ENCODE data around the gene RBM17.
"Not testable (repeated sequence)": the region's sequence is repeated elsewhere in the genome, so short reads cannot be mapped to it uniquely, and the experiment has no call there.

The RBM17 gene

DNA sequence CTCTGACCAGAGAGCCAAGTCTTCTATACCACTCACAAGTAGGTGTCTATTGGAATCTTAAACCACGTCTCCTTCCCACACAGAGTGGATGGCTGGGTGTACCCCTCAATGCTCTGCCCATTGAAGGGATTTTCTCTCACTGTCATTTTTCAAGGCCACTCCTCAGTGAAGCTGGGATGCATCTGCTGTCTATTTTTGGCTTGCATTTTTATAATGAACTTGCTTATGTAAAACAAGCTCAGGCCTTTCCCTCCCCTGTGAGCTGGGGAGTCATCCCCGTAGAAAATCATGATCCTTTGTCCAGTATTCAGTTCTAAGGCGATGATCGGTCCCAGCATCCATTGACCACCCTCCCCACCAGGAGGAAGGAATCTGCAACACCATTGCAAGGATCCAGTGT is 9.8 kb upstream of the RBM17 start:
- DNase-seq (ENCODE audit: low read depth, low spot score), result no peak

DNA sequence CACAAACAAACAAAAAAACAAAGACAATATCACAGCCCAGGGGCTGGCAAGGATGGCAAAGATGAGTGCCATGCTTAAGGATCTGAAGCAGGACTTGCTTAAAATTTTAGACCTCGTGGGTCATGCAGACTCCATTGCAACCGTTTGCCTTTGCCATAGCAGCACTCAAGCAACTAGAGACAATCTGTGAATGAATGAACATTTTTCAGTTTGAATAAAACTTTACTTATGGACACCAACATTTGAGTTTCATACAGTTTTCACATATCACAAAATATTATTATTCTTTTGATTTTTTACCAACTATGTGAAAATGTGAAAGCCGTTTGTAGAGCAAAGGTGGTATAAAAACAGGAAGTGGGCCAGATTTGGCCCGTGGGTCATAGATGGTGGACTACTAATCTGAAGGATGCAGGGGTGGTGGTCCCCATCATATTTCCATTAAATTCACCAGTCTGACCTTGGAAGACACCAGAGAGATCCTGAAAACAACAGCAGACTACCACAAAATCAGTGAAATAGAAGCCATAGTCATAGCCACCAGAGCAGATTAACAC is 8.3 kb upstream of the RBM17 start:
- no peak for DNase-seq (ENCODE audit: low read depth, low spot score)

GRCh38 chr10:6082496-6083395 is 6.1 kb upstream of the RBM17 start:
- DNase-seq (ENCODE audit: low read depth, low spot score), result no peak

GRCh38 chr10:6083523-6084475 is 5.0 kb upstream of the RBM17 start:
- DNase-seq (ENCODE audit: low read depth, low spot score), result no peak

DNA sequence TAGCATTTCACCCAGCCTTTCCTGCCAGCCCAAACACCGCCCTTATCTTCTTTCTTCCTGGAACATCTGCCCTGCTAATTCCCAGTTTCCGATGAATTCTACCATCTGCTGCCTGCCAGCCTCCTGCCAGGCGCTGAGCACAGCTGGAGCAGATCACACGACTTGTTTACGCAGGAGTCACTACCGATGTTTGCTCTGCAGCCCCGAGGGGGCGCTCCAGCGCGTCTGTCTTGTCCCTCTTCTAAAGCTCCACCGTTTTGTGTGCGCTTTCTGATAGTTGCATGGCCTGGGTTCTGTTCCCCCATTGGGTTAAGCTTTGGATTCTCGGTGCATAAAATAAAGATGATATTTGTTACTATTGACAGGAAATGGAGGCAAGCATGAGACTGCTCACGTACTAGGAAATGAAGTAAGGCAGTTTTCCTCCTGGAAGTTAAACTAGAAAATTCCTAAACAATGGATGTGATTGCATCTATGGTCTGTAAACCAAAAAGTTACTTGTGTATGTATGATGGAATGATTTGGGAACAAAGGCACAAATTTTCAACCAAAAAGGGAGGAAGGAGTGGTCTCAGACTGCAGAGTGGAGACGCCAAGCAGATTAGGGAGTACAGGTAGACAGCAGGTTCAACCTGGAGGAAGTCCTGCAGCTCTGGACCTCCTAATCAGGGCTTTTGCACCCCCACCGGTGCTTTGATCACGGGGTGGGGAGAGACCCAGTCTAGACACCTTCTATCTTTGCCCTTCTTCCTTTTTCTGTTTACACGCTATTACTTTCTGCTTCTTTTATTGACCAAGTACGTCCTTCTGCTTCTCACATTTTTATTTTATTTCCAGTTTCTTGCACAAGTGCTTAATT is 2.2 kb upstream of the RBM17 start:
- DNase-seq (ENCODE audit: low read depth, low spot score), result peak; percentile 52

- DNase-seq (ENCODE audit: low read depth, low spot score), result no peak
These were observed 743 bp downstream of the RBM17 start for GRCh38 chr10:6089334-6090219.

GRCh38 chr10:6091630-6092029 is 2.8 kb downstream of the RBM17 start:
- DNase-seq (ENCODE audit: low read depth, low spot score), result no peak

DNA sequence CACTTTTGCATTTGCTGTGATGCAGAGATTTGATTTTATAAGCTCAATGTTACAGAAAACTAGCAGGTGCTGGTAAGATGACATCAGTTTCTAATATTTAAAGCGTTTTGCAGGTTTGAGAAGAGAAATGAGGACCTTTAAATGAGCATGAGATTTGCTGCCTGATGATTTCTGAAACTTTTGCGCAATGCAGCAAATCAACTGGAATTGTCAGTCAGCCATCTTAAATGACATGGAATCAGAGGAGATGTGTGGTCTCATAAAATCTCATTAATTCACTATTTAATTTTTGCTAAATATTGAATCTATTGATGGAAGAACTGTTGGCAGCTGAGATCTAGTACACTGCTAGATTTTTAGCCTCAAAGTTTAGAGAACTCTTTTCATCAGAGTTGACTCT is 3.9 kb downstream of the RBM17 start:
- DNase-seq (ENCODE audit: low read depth, low spot score), result no peak

- no peak for DNase-seq (ENCODE audit: low read depth, low spot score)
These were observed 7.2 kb downstream of the RBM17 start for GRCh38 chr10:6095810-6096570.

- no peak for DNase-seq (ENCODE audit: low read depth, low spot score)
These were observed 8.2 kb downstream of the RBM17 start for GRCh38 chr10:6097063-6097462.

- no peak for DNase-seq (ENCODE audit: low read depth, low spot score)
These were observed 9.3 kb downstream of the RBM17 start for GRCh38 chr10:6098156-6098555.

DNA sequence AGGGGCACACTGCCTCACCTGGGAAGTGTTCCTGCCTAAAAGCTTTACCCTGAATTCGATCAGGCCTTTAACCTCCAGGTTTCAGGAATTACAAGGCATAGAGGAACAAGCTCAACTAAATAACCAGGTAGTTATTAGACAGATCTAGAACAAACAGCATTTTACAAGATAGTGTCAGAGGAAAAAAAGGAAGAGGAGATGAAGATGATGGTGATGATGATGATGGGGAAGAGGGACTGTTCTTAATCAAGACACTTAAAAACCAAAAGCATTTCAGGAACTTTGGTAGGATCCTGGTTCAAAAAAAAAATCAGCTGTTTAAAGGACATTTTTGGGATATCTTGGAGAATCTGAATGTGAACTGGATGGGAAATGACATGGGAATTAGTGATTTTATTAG is 11.5 kb downstream of the RBM17 start:
- no peak for DNase-seq (ENCODE audit: low read depth, low spot score)

DNA sequence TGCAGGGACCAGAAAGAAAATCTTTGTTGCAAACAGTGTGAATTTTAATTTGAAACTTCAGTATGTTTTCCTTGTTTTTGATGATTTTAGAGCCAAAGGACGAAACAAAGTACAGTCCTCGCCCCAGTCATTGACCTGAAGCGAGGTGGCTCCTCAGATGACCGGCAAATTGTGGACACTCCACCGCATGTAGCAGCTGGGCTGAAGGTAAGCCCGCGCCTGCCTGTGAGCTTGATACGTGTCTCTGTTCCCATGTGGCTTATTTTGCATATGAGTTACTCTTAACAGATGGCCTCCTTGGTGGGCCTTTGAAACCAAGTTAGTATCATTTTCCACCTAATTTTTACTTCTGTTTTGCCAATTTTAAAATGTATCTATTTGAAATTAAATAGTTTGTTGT is 12.3 kb downstream of the RBM17 start:
- DNase-seq (ENCODE audit: low read depth, low spot score), result no peak

GRCh38 chr10:6102128-6102527 is 13.3 kb downstream of the RBM17 start:
- no peak for DNase-seq (ENCODE audit: low read depth, low spot score)

DNA sequence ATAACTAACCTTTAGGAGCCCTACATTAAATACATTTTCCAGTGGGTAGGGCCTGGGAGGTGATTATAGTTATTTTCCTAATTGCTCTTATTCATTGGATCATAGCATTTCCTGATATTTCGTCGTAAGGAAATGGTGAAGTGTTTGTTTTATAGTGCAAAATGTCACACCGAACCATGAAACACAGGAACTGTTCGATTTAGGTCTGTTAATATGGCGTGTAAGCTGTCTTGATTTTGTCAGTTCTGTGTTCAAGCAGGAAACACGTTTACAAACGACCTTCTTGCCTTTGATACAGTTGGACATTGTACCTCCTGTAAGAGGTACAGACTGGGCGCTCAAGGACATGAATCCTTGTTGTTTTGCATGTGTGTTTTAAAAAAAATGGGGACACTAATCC is 14.8 kb downstream of the RBM17 start:
- no peak for DNase-seq (ENCODE audit: low read depth, low spot score)

DNA sequence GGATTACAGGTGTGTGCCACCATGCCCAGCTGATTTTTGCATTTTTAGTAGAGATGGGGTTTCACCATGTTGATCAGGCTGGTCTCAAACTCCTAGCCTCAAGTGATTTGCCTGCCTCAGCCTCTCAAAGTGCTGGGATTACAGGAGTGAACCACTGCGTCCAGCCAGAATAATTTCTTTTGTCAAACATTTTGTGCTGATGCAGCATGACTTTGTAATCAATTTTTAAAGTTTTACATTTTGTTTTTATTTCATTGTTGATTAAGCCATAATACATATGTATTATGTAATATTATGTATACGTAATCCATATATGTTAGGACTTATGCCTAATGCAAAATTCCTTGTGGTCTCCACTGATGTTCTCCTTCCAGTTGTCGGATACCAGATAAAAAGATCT is 18.8 kb downstream of the RBM17 start:
- DNase-seq (ENCODE audit: low read depth, low spot score), result not testable (repeated sequence)

DNA sequence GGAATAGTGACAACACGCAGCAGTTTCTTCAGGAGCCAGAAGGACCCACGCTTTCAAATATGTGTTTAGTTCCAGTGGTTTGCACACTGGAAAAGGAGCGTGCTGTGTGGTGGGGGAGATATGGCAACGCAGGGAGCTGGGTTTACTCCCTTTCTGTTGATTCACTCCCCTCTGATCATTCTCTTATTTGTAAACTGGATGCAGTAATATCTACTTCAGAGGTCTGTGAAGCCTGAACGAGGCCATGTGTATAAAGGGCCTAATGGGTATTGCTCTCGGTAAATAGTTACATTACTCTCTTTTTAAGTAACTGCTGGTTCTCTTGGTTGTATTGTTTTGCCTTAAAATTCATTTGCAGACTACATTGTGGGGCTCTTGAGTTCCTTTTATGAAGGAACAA is 19.2 kb downstream of the RBM17 start:
- DNase-seq (ENCODE audit: low read depth, low spot score), result no peak

DNA sequence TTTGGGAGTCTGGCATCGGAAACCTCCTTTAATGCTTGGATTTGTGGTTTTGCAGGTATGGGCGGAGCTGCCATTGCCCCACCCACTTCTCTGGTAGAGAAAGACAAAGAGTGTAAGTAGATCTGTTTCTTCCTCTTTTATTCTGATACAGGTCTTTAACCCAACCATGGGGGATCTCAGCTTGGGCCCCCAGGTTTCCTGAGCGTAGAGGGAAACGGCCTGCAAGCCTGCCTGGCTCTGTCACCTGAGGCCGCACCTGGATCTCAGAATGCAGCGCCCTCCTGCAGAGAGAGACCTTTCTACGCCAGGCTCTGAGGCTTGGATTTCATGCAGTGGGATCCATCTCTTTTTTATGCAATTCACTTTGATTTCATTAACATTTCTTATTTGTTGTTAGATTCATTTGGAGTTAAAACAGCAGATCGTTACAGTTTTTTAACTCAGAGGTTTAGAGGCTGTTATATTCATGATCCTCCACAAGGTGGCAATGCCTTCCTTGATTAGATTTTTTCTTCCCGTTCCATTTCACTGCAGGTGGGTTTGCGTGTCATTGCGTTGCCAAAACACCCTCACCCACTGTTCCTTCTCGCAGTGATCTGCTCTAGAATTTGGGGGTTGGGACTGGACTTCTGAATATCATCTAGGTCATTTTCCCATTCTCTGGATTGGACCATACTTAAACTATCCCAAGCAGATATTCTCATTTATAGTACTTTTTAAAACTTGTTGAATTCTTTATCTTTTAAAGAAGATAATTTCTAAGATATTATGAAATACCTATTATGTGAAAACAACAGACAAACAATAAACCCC is 20.0 kb downstream of the RBM17 start:
- DNase-seq (ENCODE audit: low read depth, low spot score), result no peak

GRCh38 chr10:6109444-6109775 is 20.6 kb downstream of the RBM17 start:
- no peak for DNase-seq (ENCODE audit: low read depth, low spot score)

All from brain pericyte (primary cell).